Measurements from ENCODE around the gene TSPAN5.

Gene TSPAN5

GRCh38 chr4:98527534-98528269 lies 130.7 kb downstream of the TSPAN5 start:
- Histone ChIP-seq H3K4me3 (replicated peaks; ENCODE audit: insufficient read depth, low read length) (no peak overlapping the region), H3K27ac (replicated peaks) (no peak overlapping the region), H3K27me3 (ENCODE audit: insufficient read depth, poor library complexity, severe bottlenecking) (no peaks in the 10 kb centered on the region)
- no peak for DNase-seq (ENCODE audit: low read depth in 1 of 2, low spot score in 1 of 2)
- TF ChIP-seq POLR2AphosphoS5 (IDR thresholded peaks at IDR 0.05; ENCODE audit: low read depth) (no peak), SPI1 (IDR thresholded peaks at IDR 0.05; ENCODE audit: borderline replicate concordance, low read depth) (no peak), REST (IDR thresholded peaks at IDR 0.05; ENCODE audit: insufficient replicate concordance, low read depth) (no peak), CTCF (IDR thresholded peaks at IDR 0.05; ENCODE audit: insufficient read depth, low read length) (no peak), GABPA (IDR thresholded peaks at IDR 0.05; ENCODE audit: low read depth) (no peak)

DNA sequence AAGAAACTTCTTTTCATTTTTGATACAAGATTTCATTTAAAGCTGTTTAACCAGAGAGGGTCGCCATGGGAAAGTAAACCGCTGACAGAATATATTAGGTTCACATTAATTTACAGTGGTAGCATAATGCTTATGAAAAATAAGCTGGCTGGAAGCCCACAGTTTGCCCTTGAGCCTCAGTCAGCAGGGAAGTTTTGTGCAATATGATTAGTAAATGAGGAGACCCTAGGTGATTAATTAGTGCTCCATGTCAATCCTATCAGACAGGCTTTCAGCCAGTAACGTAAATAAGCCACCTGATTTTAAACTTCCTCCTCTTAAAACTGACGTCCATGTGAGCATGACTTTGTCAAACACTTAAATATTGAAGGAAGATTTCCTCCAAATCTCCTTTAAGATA lies 134.2 kb downstream of the TSPAN5 start:
- no peak for DNase-seq (ENCODE audit: low read depth in 1 of 2, low spot score in 1 of 2)
- no peak for TF ChIP-seq CTCF (IDR thresholded peaks at IDR 0.05; ENCODE audit: insufficient read depth, low read length)
- no peak for TF ChIP-seq REST (IDR thresholded peaks at IDR 0.05; ENCODE audit: insufficient replicate concordance, low read depth)
- TF ChIP-seq SPI1 (IDR thresholded peaks at IDR 0.05; ENCODE audit: borderline replicate concordance, low read depth) = no peak
- no peak for TF ChIP-seq GABPA (IDR thresholded peaks at IDR 0.05; ENCODE audit: low read depth)
- no peak for TF ChIP-seq POLR2AphosphoS5 (IDR thresholded peaks at IDR 0.05; ENCODE audit: low read depth)

DNA sequence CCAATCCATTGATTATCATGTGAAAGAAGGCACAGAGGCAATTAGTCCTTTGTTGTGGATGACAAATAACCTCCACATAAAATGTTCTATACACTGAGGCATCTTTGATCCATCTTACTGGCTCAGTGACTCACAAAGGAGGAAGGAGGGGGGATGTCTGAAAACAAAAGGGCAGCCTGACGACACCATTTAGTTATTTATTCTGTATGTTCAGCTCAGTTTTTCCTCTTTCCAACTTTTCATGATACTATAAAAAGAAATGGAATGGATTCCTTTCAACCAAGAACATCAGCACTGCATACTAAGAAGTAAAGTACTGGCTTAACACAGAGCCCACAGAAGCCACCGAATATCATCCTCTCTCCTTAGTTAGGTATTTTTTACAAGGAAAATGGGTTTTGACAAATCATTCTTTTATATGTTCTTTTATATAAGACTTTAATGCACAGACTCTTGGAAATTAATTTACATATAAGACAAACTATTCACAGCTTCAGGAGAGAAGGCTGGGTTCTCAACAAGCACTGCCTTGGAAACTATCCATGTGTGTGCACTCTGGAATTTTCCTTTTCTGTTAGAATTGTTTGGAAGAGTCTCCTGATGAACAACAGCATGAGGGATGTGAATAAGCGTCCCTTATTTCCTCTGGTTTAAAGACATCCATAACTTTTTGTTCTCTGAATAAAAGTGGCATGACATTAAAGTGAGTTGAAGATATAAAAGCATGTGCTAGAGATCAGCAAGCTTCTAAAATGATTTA lies 135.6 kb downstream of the TSPAN5 start:
- Histone ChIP-seq H3K27me3 (ENCODE audit: insufficient read depth, poor library complexity, severe bottlenecking) (no peaks in the 10 kb centered on the region), H3K27ac (replicated peaks) (no peak overlapping the region), H3K4me3 (replicated peaks; ENCODE audit: insufficient read depth, low read length) (no peak overlapping the region)
- TF ChIP-seq CTCF (IDR thresholded peaks at IDR 0.05; ENCODE audit: insufficient read depth, low read length) (no peak), REST (IDR thresholded peaks at IDR 0.05; ENCODE audit: insufficient replicate concordance, low read depth) (no peak), POLR2AphosphoS5 (IDR thresholded peaks at IDR 0.05; ENCODE audit: low read depth) (no peak), GABPA (IDR thresholded peaks at IDR 0.05; ENCODE audit: low read depth) (no peak), SPI1 (IDR thresholded peaks at IDR 0.05; ENCODE audit: borderline replicate concordance, low read depth) (no peak)
- no peak for DNase-seq (ENCODE audit: low read depth in 1 of 2, low spot score in 1 of 2)

More for the DNA sequence above, 134.2 kb downstream of the TSPAN5 start:
- no peak overlapping the region for H3K4me3 ChIP-seq (replicated peaks; ENCODE audit: insufficient read depth, low read length)
- H3K27me3 ChIP-seq (ENCODE audit: insufficient read depth, poor library complexity, severe bottlenecking) = no peaks in the 10 kb centered on the region
- H3K27ac ChIP-seq (replicated peaks) = no peak overlapping the region

Data from HL-60 (cell line).